CD14-positive monocyte (primary cell): Measurements from ENCODE around the gene ERV3-1. TPM values are rescaled to one million over a fixed set of nuclear protein-coding genes. Genes with fewer than 3 reads are reported as not detected.
"Not testable (repeated sequence)": the region's sequence is repeated elsewhere in the genome, so short reads cannot be mapped to it uniquely, and the experiment has no call there.

Experiments
- DNase-seq, 3 donors: peaks; one replicate each; pipeline ENCODE4 v3.0.0-alpha.2; 2011 to 2022
- H2AFZ ChIP-seq: 2 replicates; pipeline ENCODE4 v1.6.0; 2012; ENCODE audit warnings: mild to moderate bottlenecking, low read depth, low read length, inconsistent platforms; ENCODE audit not compliant: insufficient read depth, poor library complexity, severe bottlenecking
- H3K27ac ChIP-seq, 2 donors: 1 replicate in 1 of 2; 2 replicates in 1 of 2; pipeline ENCODE4 v1.5.1; 2012 to 2013; ENCODE audit warnings: low read length in 2 of 2, control low read depth in 1 of 2, inconsistent platforms in 1 of 2, low read depth in 1 of 2, mild to moderate bottlenecking in 1 of 2
- H3K27me3 ChIP-seq, 2 donors: one replicate each; pipeline versions ENCODE4 v1.6.0 to v1.6.1; 2011 to 2013; ENCODE audit warnings: low read length in 2 of 2; ENCODE audit not compliant: control insufficient read depth in 2 of 2, insufficient read depth in 2 of 2
- H3K36me3 ChIP-seq, 2 donors: replicated peaks in 1 of 2; 1 replicate in 1 of 2; 2 replicates in 1 of 2; pipeline versions ENCODE4 v1.5.1 to v1.6.1; 2012 to 2013; ENCODE audit warnings: low read length in 2 of 2, control low read depth in 1 of 2, inconsistent platforms in 1 of 2, mild to moderate bottlenecking in 1 of 2; ENCODE audit not compliant: insufficient read depth in 2 of 2, control insufficient read depth in 1 of 2
- H3K4me1 ChIP-seq, 2 donors: 1 replicate in 1 of 2; 2 replicates in 1 of 2; pipeline versions ENCODE4 v1.5.1 to v1.6.1; 2012 to 2013; ENCODE audit warnings: low read length in 2 of 2, control low read depth in 1 of 2, inconsistent platforms in 1 of 2, mild to moderate bottlenecking in 1 of 2, moderate library complexity in 1 of 2; ENCODE audit not compliant: insufficient read depth in 2 of 2, control insufficient read depth in 1 of 2
- H3K4me2 ChIP-seq: replicated peaks from 2 replicates; pipeline ENCODE3; 2012; ENCODE audit warnings: low read length, moderate library complexity, mild to moderate bottlenecking; ENCODE audit not compliant: poor library complexity, severe bottlenecking; ENCODE audit errors: extremely low read depth
- H3K4me3 ChIP-seq, 3 experiments: fragments of 200-600 bp in 1 of 3; sonication (generic) in 1 of 3; replicated peaks in 1 of 3; 1 replicate in 2 of 3; 2 replicates in 1 of 3; pipeline ENCODE4 v1.5.1; 2011 to 2013; ENCODE audit warnings: low read length in 3 of 3, mild to moderate bottlenecking in 3 of 3, control low read depth in 2 of 3, low read depth in 2 of 3, inconsistent platforms in 1 of 3, moderate library complexity in 1 of 3
- H3K79me2 ChIP-seq: 2 replicates; pipeline ENCODE4 v1.6.0; 2012; ENCODE audit warnings: mild to moderate bottlenecking, control low read depth, inconsistent platforms, low read length, moderate library complexity; ENCODE audit not compliant: insufficient read depth
- H3K9ac ChIP-seq: 2 replicates; pipeline ENCODE4 v1.6.0; 2017; ENCODE audit warnings: low read length, mild to moderate bottlenecking; ENCODE audit not compliant: insufficient read depth, poor library complexity, severe bottlenecking
- H3K9me3 ChIP-seq, 2 donors: replicated peaks in 1 of 2; 1 replicate in 1 of 2; 2 replicates in 1 of 2; pipeline versions ENCODE4 v1.5.1 to v1.6.1; 2012 to 2013; ENCODE audit warnings: low read length in 2 of 2, control low read depth in 1 of 2; ENCODE audit not compliant: control insufficient read depth in 1 of 2, insufficient read depth in 1 of 2
- H4K20me1 ChIP-seq: 2 replicates; pipeline ENCODE4 v1.6.0; 2012; ENCODE audit warnings: mild to moderate bottlenecking, low read length, control low read depth, moderate library complexity; ENCODE audit not compliant: insufficient read depth
- H3K27ac Mint-ChIP-seq, 7 donors: one replicate each; pipeline ENCODE4 v1.8.0; 2020; ENCODE audit warnings: mild to moderate bottlenecking in 7 of 7, mixed read lengths in 7 of 7, moderate library complexity in 6 of 7, inconsistent platforms in 2 of 7
- H3K27me3 Mint-ChIP-seq, 3 donors: one replicate each; pipeline ENCODE4 v1.8.0; 2021 to 2022; ENCODE audit warnings: low read depth in 3 of 3, mild to moderate bottlenecking in 3 of 3, mixed read lengths in 3 of 3, moderate library complexity in 3 of 3, inconsistent platforms in 1 of 3
- H3K36me3 Mint-ChIP-seq, 2 donors: one replicate each; pipeline ENCODE4 v1.8.0; 2020; ENCODE audit warnings: mixed read lengths in 2 of 2, inconsistent platforms in 1 of 2, mild to moderate bottlenecking in 1 of 2
- H3K4me1 Mint-ChIP-seq: one replicate; pipeline ENCODE4 v1.8.0; 2020; ENCODE audit warnings: mild to moderate bottlenecking, mixed read lengths
- H3K4me3 Mint-ChIP-seq, 2 donors: one replicate each; pipeline ENCODE4 v1.8.0; 2020; ENCODE audit warnings: mild to moderate bottlenecking in 2 of 2, mixed read lengths in 2 of 2, moderate library complexity in 1 of 2
- H3K9me3 Mint-ChIP-seq, 7 donors: one replicate each; pipeline ENCODE4 v1.8.0; 2020 to 2022; ENCODE audit warnings: mixed read lengths in 7 of 7, mild to moderate bottlenecking in 6 of 7, moderate library complexity in 6 of 7, inconsistent platforms in 2 of 7
- CTCF ChIP-seq: fragments of 200-600 bp; IDR thresholded peaks from one replicate; pipeline ENCODE4 v1.8.0; 2022; ENCODE audit warnings: antibody characterized with exemption, mild to moderate bottlenecking
- WGBS: methylation state at CpG from one replicate; pipeline ENCODE4 v1.1.5; 2013; ENCODE audit warnings: missing lambda C conversion rate; ENCODE audit not compliant: insufficient coverage; 5-methylcytosine and 5-hydroxymethylcytosine counted together
- intact Hi-C, 2 donors: fragments of 100-400 bp; cut with micrococcal nuclease; formaldehyde crosslinking; loops; one replicate each; pipeline versions ENCODE4 v1.15.0 to v1.15.1; 2023
- polyA plus RNA-seq, 3 donors: library from polyadenylated mRNA; depleted of rRNA in 1 of 3; unstranded in 2 of 3; stranded (reverse) in 1 of 3; fragments of 300-500 nt in 2 of 3; fragments of >200 nt in 1 of 3; fragmentation: Illumina TruSeq in 2 of 3; gene quantifications; 1 replicate in 2 of 3; 2 replicates in 1 of 3; pipeline ENCODE4 v1.2.3, GENCODE V29; 2012 to 2021

The ERV3-1 gene
- polyA plus RNA-seq, 3 donors: 2.1 to 23.4 (median 7.9) TPM

- H3K4me1 Mint-ChIP-seq, H3K27ac ChIP-seq, H3K4me3 ChIP-seq, H3K9ac ChIP-seq, DNase-seq, H3K27ac Mint-ChIP-seq, H3K9me3 ChIP-seq, H3K36me3 Mint-ChIP-seq, H2AFZ ChIP-seq, H3K79me2 ChIP-seq, intact Hi-C loops, H3K36me3 ChIP-seq, H3K4me2 ChIP-seq, H4K20me1 ChIP-seq, H3K4me1 ChIP-seq, H3K4me3 Mint-ChIP-seq: not testable (repeated sequence)
- peaks cover 44 to 61% (median 49%) of the 10 kb centered on the region in 3 donors for H3K27me3 Mint-ChIP-seq
- H3K27me3 ChIP-seq: peaks cover 32 to 48% of the 10 kb centered on the region in 2 donors
- no CpG with 5 or more reads among the region's 1 CpG for WGBS
- H3K9me3 Mint-ChIP-seq: peaks cover 0 to 15% (median 0%) of the 10 kb centered on the region in 7 donors
These were observed 57.7 kb downstream of the ERV3-1 start for GRCh38 chr7:64948774-64949173.

- 3% methylated on average over 47 of the region's 59 CpGs for WGBS
- intact Hi-C loops: no loop called here
- Mint-ChIP-seq H3K4me1 (peaks cover 3% of the 10 kb centered on the region), H3K9me3 (peaks cover 5 to 22% (median 9%) of the 10 kb centered on the region in 7 donors), H3K36me3 (no peaks in the 10 kb centered on the region), H3K27ac (no peak overlapping the region), H3K4me3 (peak overlapping the region in 1 of 2 donors; percentile 62), H3K27me3 (peaks cover 52 to 70% (median 55%) of the 10 kb centered on the region in 3 donors)
- Histone ChIP-seq H3K9me3 (peaks cover 0 to 4% of the 10 kb centered on the region in 2 donors), H3K79me2 (no peaks in the 10 kb centered on the region), H2AFZ (no peak overlapping the region), H3K9ac (no peak overlapping the region), H3K27ac (no peak overlapping the region), H3K4me3 (no peak overlapping the region), H3K36me3 (no peaks in the 10 kb centered on the region), H3K27me3 (peaks cover 32 to 50% of the 10 kb centered on the region in 2 donors), H3K4me1 (no peaks in the 10 kb centered on the region), H3K4me2 (no peak overlapping the region), H4K20me1 (no peaks in the 10 kb centered on the region)
- TF ChIP-seq CTCF: no peak
- no peak for DNase-seq
These were observed 59.1 kb downstream of the ERV3-1 start for GRCh38 chr7:64947252-64948000.
